GM21390 (cell line): ENCODE measurements around the gene S100G.

Experiments used
- ATAC-seq: cut with Tn5 transposase; IDR thresholded peaks from one replicate; pipeline ENCODE4 v1.9.1; 2021; ENCODE audit not compliant: unreplicated experiment

S100G gene

DNA sequence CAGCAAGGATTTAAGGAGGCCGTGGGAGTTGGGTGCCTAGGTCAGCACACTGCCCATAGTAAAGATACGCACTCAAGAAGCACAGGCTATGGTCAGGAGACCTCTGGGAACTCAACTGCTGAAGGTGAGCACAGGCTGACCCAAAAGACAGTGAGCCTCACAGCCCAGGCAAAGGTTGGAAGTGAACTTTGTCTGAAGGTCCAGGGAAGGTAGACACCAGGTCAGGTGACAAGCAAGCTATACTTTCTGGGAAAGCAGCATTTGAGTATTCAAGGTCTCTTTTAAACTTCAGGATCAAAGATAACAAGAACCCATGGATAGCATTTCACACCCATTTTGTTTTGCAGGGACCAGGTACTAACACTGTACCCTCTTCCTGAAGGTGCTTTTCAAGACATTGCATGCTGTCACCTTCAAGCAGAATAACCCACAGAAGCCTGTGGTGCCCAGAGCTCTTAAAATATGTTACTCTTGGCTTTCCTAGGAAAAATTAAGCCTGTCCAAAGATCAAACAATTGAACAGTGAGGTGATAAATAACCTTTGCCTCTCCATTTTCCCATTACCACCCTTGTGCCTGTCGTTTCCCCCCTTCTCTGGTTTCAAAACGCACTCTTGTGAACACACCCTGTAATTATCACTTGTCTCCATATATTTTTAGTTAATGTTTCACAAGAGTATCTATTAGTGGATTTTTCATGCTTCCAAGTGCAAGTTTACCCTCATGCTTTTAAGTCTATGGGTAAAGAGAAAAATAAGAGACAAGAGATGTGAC is 3.4 kb upstream of the S100G start:
- no peak for ATAC-seq

DNA sequence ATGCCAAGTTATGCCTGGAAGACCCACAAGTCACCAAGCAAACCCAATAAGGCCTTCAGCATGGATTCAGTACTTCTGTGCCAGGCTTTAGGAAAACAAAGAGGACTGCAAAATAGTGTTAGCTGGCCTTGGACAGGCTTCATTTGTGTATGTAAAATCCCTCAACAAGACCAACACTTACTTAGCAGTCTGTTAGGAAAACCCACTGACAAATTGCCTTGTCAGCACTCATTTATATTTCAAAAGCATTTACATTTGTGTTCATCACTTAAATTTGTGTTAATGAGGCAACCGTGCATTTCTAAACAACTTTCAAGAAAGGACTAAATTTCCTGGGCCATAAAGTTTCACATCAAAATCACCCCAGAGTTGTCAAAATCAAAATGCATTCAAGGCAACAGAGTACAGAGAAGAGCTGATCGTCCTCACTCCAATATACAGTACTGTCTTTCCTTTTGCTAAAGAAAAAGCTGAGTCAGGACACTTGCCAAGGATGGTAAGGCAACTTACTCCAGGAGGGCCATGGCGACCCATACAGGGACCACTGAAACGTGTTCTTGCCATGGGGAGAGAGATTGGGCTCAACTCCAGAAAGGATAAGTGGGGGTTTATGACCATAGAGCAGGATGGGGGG is 1.6 kb downstream of the S100G start:
- no peak for ATAC-seq

DNA sequence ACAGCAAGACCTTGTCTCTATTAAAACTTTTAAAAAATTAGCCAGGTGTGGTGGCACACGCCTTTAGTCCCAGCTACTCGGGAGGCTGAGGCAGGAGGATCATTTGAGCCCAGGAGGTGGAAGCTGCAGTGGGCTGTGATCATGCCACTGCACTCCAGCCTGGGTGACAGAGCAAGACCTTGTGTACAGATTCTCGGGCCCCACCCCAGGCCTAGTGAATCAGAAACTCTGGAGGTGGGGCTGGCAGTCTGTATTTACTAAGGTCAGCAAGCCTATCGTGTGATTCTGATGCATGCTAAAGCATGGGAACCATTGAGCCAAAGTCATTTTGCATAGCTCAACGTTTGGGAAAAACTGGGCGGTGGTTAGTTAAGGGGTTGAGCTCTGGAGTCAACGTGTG is 3.5 kb downstream of the S100G start:
- no peak for ATAC-seq

DNA sequence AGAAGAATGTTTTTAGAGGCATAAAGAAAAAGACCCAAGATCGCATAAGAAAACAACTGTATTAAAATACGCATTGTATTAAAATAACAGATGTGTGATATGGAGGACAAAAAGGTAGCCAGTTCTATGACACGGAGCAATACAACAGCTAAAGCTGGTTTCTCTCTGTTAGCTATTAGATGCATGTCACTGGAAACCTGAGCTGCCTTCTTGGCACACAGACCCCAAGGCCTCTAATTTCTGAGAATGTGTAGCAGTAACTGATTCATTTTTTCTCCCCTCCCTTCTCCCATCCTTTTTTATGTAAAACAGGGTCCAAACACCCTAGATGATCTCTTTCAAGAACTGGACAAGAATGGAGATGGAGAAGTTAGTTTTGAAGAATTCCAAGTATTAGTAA is 4.1 kb downstream of the S100G start:
- no peak for ATAC-seq

DNA sequence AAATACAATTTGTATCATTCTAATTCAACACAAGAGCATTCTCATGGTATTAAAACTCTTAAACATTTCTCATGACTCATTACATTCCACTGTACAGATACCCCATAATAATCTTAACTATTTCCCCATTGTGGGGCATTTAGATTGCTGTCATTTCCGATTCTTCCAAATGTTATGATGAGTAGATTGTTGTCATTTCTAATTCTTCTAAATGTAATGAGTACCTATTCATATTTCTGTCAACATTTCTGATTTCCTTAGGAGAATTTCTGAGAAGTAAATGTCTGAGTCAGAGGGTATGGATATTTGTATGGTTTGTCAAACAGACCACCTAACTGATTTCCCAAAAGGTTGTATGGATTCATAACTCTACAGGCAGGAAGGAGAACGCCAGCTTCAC is 8.3 kb downstream of the S100G start:
- ATAC-seq = no peak

DNA sequence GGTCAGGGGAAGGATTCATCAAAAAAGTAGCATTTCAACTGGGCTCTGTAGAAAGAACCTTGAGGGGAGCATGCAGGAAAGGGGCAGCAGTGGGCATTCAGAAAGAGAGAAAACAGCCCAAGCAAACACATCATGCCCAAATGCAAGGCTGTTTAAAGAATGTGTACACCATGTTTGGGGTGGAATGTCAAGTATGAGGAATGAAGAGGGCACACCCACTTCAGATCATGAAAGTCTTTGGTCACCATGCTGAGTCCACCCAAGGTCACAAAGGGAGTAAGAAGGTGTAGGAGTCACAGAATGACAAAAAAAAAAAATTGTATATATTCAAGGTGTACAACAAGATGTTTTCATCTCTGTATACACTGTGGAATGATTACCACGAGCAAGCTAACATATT is 9.4 kb downstream of the S100G start:
- no peak for ATAC-seq

DNA sequence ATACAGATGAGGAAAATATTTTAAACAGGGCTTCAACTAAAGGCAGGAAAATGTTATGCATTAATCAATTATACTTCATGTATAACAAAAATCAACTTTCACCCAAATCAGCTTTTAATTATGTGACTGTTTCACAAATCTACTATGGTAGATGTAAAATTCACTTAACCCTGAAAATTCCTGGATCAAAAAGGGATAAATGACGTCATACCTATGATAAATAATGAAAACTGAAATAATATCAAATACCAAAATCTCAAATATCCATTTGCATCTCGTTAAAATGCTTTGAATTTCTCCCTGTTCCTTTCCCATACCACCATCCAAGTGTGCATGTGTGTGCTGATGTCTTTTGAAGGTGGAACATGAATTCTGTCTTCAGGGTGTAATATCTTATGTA is 11.5 kb downstream of the S100G start:
- no peak for ATAC-seq

DNA sequence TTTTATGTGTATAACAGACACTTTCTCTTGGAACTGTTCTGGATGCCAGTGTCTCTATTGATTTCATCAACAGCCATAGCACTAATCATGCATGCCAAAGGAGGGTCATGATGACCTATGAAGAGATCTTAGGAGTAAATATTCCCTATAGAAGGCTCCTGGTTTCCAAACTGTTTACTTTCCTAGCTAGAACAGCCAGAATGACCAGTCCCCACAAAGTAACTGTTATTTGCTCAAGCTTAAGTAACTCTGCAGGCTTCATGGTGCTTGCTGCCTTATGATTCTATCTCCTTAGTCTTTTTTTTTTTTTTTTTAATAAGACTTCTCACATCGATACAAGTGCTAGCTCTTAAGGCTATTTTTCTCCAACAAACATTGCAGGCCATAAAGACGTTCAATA is 12.4 kb downstream of the S100G start:
- ATAC-seq = no peak

DNA sequence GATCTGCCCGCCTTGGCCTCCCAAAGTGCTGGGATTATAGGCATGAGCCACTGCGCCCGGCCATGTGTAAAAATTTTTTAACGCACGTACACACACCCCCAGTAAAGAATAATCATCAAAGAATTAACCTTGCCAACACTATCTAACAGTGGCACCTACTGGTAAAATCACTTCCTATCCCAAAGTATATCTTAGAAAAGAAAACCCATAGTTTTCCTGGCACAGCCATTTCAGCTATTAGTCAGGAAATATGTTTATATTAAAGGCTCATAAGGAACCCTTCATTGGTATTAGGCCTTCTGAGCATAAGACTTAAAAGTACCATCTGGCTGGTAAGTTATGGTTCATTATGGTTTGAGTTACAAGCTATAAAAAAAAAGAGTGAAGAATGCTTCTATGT is 14.1 kb downstream of the S100G start:
- ATAC-seq = no peak

DNA sequence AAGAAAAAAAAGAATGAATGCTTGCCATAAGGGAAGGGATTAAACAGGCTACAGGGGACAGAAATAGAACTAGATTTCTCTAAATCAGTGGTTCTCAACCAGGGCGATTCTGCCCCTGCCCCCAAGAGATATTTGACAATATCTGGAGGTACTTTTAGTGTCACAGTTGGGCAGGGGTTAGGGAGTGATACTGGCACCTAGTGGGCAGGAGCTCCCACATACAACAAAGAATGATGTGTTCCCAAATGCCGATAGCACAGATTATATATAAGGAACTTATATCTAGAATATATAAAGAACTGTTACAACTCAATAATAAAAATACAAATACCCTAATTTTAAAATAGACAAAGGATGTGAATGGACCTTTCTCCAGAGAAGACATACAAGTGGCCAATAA is 14.7 kb downstream of the S100G start:
- ATAC-seq = no peak

DNA sequence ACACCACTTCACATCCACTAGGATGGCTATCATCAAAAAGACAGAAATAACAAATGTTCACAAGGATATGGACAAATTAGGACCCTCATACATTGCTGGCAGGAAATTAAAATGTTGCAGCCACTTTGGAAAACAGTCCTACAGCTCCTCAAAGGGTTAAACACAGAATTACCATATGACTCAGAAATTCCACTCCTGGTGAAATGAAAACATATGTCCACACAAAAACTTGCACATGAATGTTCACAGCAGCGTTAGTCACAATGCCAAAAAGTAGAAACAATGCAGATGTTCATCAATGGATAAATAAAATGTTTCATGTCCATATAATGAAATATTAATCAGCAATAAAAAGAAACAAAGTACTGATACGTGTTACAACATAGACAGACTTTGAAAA is 15.1 kb downstream of the S100G start:
- no peak for ATAC-seq

DNA sequence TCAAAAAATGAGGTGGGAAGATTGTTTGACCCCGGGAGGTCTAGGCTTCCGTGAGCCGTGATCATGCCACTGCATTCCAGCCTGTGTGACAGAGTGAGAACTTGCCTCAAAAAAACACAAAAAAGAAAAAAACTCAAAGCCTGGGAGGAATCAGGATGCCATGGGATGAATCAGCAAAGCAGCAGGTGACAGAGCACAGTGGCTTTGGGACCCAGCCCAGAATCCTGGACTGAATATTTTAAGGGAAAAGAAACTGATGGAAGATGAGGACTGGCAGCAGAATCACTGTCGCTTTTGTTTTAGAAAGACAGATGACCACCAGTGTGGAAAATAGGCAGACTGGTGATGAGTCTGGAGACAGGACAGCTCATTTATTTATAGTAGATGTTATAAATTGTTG is 16.6 kb downstream of the S100G start:
- no peak for ATAC-seq

DNA sequence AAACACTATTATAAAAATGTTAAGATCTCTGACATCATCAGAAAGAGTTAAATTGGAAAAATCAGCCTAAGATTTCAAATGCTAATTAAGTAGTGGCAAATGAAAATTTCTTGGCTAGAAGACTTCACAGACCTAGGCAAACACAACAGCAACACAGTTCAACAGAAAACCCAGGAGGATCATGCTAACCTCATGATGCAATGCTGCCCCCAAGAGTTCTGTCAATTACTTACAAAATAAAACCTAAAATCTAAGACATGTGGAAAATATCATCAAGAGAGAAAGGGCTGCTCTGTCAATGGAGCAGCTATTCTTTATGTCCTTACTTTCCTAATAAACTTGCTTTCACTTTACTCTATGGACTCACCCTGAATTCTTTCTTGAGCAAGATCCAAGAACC is 21.0 kb downstream of the S100G start:
- ATAC-seq = no peak

DNA sequence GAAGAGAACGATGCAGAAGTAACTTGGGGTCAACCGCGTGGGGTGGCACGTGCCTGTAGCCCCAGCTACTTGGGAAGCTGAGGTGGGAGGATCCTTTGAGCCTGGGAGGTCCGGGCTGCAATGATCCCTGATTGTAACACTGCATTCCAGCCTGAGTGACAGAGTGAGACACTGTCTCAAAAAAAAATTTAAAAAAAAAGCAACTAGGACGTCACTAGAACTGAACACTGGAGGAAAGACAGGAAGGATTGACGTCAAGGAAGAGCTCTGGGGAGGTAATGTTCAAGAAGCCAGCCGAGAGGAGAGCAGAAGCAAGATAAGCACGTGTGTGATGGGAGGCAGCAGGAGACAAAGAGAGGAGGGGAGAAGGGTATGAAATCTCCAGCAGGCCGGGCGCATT is 28.7 kb downstream of the S100G start:
- no peak for ATAC-seq

DNA sequence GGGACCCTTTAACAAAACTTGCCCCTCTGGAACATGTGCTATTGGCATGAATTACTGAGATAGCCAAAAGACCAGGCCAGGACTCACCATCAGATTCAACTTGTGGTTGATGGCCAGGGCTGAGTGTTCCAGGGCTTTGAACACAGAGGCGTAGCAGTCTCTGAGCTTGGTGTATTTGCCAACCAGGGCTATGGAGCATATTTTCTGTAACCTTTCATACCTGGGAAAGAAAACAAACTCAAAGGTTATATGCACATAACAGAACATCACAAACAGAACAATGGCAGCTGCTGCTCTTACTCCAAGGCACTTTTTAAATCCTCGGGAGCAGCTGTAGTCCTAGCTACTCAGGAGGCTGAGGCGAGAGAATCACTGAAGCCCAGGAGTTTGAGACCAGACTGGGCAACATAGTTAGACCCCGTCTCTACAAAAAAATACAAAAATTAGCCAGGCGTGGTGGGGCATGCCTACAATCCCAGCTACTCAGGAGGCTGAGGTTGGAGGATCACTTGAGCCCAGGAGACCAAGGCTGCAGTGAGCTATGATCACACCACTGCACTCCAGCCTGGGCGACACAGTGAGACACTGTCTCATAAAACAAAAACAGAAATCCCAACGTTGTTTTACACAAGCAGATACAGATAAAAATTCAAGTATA is 33.2 kb downstream of the S100G start:
- no peak for ATAC-seq

DNA sequence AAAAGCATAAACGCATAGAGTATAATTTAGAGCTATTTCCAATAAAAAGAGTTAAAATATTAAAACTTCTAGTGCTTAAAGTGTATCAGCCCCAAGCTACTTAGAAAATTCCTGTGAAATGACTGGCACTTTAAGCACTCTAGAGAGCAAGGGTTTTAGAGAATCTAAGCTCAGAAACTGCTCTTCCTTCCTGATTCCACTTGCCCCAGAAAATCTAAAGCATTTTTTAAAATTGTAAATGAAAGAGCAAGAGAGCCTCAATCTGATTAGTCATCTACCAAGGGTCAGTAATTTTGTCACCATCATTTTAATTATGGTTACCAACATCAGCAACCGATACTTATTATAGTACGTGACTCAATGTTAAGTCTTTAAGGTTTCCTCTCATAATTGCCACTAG is 37.6 kb downstream of the S100G start:
- no peak for ATAC-seq

DNA sequence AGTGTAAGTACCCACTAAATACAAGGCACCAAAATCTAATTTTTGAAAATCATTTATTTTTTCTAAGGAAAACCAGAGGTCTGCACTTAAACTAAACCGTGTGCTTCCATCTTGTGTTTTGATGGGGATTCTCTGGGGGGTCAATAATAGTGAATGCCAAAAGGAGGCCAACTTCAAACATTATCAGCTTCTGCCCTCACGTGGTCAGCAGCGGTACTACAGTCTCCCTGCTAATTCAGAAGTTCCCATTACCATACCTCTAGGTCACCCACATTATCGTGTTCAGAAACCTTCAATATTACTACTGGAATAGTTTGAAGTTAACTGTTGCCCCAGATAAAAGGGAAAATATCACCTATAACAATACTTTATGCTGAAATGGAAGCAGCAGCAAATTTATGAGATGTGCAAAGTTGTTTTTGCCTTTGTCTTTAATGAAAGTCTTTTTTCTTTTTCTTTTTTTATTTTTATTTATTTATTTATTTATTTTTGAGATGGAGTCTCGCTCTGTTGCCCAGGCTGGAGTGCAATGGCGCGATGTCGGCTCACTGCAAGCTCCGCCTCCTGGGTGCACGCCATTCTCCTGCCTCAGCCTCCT is 45.2 kb downstream of the S100G start:
- ATAC-seq = no peak

DNA sequence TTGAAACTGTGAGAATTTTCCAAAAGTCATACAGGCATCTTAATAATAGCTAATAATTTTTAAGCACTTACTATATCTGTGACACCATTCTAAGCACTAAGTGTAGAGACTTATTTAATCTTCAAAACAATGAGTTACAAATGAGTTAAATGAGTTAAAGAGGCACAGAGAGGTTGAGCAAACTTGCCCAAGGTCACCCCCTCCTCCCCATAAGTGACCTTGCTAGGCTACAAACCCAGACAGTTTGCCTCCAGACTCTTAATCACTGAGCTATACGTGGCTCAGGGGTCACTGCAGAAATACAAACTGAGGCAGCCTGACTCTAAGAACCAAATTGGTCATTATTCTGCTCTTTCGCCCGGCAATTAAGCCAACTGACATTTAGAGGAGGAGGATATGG is 47.0 kb downstream of the S100G start:
- no peak for ATAC-seq

DNA sequence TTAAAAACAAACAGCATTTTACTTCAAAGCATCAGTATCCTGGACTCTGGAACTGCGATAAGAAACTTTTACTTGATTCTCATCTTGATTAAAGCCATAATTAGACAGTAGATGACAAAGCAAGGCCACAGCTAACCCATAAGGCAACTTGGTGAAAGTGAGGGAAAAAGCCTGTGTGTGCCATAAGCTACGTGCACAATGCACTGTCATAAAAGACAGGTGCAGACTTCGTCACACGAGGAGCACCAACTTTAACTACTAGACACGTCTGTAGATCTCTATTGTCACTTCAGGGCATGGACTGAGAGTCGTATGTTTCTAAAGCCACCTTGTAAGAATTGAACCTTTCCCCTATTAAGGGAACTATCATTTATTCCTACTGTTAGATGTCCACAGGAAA is 49.4 kb downstream of the S100G start:
- no peak for ATAC-seq

DNA sequence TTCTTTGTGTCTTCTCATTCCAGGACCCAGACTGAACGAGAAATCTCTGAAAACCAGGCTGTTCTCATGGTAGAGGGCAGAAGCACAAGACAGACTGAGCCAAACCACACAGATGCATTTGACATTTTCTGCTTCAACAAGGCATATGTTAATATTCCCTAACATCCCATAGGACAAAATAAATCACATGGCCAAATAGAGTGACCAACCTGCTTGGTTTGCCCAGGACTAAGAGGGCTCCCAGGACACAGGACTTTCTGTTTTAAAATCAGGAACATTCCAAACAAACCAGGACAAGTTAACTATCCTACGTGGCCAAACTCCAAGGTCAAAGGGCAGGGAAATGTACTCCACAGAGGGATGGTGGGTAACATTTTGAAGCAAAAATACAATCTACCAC is 50.8 kb downstream of the S100G start:
- no peak for ATAC-seq

DNA sequence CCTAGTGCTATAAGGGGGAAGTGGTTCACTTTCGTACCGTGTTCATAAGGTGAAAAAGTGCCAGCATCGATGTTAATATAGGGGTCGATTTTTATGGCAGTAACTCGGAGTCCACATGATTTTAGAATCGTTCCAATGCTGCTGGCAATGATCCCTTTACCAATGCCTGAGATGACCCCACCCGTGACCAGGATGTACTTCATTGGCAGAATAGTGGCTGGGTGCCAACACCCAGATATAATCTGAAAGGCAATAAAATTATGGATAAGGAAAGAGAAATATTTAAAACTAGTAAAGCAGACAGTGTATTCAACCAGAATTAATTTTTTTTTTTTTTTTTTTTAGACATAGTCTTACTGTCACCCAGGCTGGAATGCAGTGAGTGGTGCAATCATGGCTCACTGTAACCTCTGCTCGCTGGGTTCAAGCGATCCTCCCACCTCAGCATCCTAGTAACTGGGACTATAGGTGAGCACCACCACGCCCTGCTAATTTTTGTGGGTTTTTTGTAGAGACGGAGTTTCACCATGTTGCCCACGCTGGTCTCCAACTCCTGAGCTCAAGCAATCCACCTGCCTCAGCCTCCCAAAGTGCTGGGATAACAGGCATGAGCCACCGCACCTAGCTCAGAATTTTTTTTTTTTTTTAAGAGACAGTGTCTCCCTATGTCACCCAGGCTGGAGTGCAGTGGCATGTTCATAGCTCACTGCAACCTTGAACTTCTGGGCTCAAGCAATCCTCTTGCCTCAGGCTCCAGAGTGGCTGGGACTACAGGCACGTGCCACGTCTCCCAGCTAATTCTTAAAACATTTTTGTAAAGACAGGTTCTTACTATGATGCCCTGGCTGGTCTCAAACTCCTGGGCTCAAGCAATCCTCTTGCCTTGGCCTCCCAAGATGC is 53.0 kb downstream of the S100G start:
- ATAC-seq = no peak
